HS-27A (cell line): ENCODE data around the gene PLEKHG4B.
"Not testable (repeated sequence)": the region's sequence is repeated elsewhere in the genome, so short reads cannot be mapped to it uniquely, and the experiment has no call there.

Experiments
- DNase-seq: peaks from one replicate; pipeline ENCODE4 v3.0.0-alpha.2; 2012; ENCODE audit warnings: low read depth, missing footprints

The PLEKHG4B gene

DNA sequence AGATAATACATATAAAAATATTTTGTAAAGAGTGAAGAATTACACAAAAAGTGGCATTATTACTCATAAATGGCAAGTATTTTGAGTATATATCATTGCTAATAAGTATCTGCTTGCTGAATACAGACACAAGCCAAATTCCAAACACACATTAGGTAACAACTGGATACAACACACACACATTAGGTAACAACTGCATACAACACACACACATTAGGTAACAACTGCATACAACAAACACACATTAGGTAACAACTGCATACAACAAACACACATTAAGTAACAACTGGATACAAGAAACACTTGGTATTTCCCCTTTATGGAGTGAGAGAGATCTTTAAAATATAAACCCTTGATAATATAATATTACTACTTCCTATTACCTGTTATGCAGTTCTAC is 112.5 kb downstream of the PLEKHG4B start:
- no peak for DNase-seq

- DNase-seq, result no peak
Observed at GRCh38 chr5:204966-205670, 113.2 kb downstream of the PLEKHG4B start.

DNA sequence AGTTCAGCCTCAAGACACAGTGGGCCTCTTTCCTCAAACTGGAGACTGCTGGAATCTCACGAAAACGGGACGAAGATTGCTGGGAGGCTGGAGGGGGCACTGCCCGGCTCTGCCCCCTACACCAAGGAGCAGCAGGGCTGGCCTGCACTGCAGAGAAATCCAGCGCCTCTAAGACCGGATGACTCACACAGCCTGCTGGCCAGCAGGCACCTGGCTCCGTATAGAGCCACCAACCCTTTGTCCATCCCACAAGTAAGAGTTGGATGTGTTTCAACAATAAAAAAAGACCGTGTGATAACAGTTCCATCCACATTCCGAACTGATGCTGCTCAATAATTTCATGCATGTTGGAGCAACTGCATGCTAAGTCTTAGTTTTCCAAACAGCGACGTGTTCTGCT is 114.4 kb downstream of the PLEKHG4B start:
- DNase-seq, result no peak

DNA sequence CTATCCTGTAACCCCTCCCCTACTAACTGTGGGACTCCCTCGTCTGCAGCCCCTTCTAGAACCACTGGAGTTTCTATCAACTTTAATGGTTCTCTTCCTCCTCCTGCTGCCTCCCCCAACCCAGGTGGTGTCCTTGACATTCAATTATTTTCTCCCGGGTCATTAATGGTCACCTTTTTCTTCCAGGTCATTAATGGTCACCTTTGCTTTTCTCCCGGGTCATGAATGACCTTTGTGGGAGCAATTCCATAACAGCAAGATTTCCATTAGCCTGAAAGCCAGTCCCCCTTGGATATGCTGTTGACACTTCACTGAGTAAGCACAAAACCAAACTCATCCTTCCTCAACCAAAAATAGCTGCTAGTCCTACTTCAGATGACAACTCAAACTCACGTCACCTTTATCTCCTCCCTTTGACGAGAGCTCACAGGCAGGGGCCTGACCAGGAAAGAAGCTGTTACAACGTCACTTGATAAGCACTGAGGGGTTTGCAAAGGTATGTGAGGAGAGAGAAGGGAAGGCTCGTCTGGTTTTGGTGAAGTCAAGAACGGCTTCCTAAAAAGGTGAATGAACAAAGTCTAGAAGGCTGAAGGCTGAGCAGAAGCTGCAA is 115.1 kb downstream of the PLEKHG4B start:
- DNase-seq, result no peak

GRCh38 chr5:207599-207998 is 115.6 kb downstream of the PLEKHG4B start:
- DNase-seq, result no peak

GRCh38 chr5:208449-209114 is 116.6 kb downstream of the PLEKHG4B start:
- DNase-seq, result no peak

- DNase-seq, result no peak
Observed at GRCh38 chr5:213803-214395, 121.9 kb downstream of the PLEKHG4B start.

DNA sequence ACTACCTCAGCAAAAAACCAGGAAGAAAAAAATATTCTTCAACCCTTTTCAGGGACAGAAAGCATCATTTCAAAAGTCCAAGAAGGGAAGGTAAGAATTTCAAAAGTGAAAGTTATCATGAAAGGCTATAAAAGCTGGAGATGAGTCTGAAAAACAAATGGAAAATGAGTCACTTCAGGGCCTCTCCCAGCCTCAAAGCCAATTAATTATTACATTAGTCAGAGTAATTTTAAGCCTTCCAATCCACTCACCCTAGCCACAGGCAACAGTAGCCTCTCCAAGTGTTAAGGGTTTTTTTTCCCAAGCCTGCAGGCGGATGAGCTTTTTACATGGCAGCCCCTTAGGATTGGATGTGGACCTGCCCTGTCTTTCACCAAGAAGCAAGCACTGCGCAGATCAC is 123.3 kb downstream of the PLEKHG4B start:
- DNase-seq, result not testable (repeated sequence)

GRCh38 chr5:216076-216475 is 124.1 kb downstream of the PLEKHG4B start:
- not testable (repeated sequence) for DNase-seq

DNA sequence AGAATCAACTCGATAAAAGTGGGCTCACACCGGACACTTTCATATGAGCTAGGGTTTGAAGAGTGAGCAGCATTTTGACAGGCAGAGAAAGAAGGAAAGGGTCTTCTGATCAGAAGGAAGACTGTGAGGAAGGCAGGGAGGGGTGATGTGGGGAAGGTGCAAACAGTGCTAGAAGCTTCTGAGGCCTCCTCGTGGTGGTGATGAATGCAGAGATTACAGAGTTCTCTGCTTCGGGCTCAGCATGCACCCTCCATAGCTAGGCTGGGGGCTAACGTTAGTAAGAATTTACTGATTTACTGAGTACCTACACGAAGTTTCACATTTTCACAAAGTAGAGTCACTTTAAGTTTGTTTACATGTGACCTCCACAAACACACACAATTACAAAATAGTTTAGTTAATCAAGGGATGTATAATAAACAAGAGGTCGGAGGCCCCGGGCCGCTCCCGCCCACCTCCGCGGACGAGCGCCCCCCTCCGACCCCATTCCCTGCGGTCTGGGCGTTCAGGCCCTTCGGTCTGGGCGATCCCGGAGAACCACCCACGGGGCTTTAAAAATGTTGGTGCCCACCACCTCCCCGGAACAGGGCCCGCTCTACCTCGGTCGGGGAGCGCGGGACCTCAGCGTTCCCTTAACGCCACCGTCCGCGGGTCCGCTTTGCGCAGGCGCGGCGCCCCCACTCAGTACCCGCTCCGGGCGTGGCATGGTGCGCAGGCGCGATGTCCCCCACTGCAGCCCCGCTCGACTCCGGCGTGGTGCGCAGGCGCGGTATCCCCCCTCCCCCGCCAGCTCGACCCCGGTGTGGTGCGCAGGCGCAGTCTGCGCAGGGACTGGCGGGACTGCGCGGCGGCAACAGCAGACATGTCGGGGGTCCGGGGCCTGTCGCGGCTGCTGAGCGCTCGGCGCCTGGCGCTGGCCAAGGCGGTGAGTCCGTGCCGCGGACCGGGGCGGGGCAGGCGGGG is 125.8 kb downstream of the PLEKHG4B start, which contains the start of the genes CCDC127 and SDHA:
TSS of gene CCDC127 (minus strand) at position 660 of the 963 bp plus-strand sequence. CDS start 1,304 bp downstream, outside the sequence.
TSS of gene SDHA (plus strand) at position 827 of the 963 bp plus-strand sequence. CDS start at position 863, 36 bp downstream.
- peak; percentile 74 for DNase-seq

GRCh38 chr5:218457-219291 is 126.7 kb downstream of the PLEKHG4B start:
- peak; percentile 19 for DNase-seq

GRCh38 chr5:219460-219863 is 127.5 kb downstream of the PLEKHG4B start:
- DNase-seq, result peak; percentile 3

DNA sequence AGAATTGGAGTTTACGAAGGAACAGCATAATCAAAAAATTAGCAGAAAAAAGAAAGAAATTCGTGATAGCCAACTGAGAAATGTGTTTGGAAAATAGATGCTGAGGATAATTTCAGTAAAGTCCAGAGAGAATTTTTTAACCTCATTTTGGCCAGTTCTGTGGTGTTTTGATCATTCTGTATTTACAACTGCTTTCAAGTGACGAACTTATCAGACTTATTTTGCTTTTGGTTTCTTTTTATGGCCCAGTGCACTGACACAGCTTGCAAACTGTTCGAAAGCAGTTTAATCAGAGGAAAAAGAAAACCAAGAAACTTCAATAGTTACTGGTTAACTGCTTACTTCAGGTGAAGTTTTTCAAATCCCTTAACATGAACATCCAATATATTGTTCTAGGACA is 128.0 kb downstream of the PLEKHG4B start:
- no peak for DNase-seq

- not testable (repeated sequence) for DNase-seq
Observed at GRCh38 chr5:222951-223715, 131.2 kb downstream of the PLEKHG4B start.

GRCh38 chr5:223791-224190 is 131.8 kb downstream of the PLEKHG4B start:
- no peak for DNase-seq

DNA sequence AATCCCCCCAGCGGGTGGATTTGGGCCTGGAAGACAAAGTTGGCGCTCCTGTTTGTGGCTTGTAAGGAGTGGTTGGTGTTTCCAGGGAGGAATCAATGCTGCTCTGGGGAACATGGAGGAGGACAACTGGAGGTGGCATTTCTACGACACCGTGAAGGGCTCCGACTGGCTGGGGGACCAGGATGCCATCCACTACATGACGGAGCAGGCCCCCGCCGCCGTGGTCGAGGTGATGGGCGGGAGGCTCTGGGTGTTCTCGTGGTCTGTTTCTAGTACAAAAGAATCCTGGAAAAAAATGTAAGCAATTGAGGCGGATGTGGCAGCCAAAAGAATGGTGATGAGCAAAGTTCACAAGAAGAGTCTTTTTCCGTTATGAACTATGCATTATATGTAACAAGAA is 133.4 kb downstream of the PLEKHG4B start:
- DNase-seq, result no peak

DNA sequence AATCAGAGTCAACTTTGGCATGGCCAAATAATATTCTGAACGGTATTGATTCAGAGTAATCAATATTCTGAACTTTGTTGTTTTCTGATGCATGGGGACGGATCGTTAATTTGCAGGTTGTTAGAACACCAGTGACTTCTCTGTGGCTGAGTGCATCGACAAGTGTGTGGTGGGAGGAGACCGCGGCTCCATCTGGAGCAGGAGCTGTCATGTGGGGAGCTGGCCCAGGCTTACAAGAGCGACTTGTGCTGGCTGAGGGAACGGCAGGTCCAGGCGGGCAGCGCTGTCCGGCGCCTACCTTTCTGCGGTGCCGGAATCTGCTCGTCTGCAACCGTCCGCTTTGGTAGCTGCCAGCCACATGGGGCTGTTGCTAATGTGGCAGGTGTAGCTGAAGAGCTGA is 135.4 kb downstream of the PLEKHG4B start:
- DNase-seq, result not testable (repeated sequence)

DNA sequence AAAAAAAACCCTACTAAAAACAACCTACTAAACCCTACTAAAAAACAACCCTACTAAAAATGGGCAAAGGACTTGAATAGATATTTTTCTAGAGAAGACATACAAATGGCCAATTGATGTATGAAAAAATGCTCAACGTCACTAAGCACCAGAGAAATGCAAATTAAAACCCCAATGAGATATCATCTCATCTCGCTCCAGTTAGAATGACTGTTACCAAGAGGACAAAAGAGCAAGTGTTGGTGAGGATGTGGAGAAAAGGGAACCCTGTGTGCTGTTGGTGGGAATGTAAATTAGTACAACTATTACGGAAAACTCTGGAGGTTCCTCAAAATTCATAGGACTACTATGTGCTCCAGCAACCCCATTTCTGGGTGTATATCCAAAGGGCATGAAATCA is 136.9 kb downstream of the PLEKHG4B start:
- DNase-seq, result no peak

DNA sequence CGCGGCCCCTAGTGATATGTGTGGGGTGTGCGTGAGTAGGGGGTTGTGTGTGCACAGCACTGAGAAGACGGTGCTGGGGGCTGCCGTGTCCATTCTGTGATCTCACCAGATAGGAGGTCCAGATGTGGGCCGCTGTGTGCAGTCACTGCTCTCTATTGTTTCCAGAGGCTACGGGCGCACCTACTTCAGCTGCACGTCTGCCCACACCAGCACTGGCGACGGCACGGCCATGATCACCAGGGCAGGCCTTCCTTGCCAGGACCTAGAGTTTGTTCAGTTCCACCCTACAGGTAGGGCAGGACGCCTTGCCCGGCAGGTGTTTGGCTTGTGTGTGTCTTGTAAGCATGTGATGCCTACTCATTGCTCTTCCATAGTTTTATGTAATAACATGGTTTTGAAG is 138.7 kb downstream of the PLEKHG4B start:
- no peak for DNase-seq

DNA sequence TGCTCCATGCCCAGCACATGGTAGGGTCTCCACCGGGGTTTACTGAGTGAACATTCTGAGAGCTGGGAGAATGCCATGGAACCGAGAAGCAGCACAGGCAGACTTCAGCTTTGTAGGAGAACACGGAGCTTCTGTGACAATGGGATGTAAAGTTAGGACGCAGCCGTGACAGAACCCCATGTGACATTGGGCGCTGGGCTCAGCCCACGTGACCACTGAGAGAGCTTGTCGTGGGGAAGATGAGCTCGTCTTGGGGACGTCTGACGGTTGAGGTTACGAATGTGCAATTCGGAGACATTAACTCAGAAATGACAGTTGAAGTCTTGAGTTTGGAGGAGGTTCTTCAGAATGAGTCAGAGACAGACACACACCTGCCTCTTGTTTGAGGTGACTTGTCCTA is 139.7 kb downstream of the PLEKHG4B start:
- no peak for DNase-seq
